ENCODE measurements around the gene OR2S2. TPM values are rescaled to one million over a fixed set of nuclear protein-coding genes. Genes with fewer than 3 reads are reported as not detected.
"Not testable (repeated sequence)": the region's sequence is repeated elsewhere in the genome, so short reads cannot be mapped to it uniquely, and the experiment has no call there.

The OR2S2 gene
- total RNA-seq, 4 donors from 2014 or later: not detected

DNA sequence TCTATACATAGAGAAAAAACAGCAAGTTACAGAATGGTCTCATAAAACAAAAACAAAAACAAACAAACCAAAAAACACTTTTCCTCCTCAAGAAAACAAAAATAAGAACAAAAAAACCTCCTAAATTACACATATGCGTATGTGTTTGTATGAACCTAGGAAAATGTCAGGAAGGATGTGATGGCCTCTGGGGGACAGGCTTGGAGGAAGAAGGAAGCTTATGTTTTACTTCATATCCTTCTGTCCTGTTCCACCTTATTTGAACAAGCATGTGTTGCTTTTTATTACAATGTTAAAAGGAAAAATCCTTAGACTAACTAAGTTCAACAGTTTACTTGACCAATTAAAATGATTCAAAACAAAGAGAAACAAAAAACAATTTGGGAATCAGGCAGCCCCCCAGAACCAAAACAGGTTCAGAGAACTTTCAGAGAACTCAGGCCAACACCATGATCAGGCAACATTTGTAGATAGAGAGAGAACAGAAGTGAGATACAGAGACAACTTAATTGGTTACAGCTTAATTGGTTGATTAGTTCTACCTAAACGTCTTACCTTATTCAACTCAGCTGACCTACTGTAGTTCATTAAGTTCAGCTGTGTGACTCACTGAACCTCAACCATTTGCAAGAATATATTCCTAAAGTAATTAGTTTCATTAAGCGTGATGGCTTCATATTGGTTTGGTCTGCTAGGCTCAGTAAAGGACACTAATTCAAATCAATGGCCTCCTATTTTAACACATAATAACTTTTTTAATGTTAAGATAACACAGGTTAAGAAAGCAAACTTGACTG is 38.5 kb downstream of the OR2S2 start:
- TF ChIP-seq POLR2A (IDR thresholded peaks at IDR 0.05): no peak
- TF ChIP-seq, protein P1, sequence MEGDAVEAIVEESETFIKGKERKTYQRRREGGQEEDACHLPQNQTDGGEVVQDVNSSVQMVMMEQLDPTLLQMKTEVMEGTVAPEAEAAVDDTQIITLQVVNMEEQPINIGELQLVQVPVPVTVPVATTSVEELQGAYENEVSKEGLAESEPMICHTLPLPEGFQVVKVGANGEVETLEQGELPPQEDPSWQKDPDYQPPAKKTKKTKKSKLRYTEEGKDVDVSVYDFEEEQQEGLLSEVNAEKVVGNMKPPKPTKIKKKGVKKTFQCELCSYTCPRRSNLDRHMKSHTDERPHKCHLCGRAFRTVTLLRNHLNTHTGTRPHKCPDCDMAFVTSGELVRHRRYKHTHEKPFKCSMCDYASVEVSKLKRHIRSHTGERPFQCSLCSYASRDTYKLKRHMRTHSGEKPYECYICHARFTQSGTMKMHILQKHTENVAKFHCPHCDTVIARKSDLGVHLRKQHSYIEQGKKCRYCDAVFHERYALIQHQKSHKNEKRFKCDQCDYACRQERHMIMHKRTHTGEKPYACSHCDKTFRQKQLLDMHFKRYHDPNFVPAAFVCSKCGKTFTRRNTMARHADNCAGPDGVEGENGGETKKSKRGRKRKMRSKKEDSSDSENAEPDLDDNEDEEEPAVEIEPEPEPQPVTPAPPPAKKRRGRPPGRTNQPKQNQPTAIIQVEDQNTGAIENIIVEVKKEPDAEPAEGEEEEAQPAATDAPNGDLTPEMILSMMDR (IDR thresholded peaks at IDR 0.05): no peak
- no peak for DNase-seq (ENCODE audit: low spot score in 2 of 2)
- intact Hi-C loops (cut with DNase I; ENCODE audit: low total_unique reads): no loop called here
- no peak overlapping the region for H3K4me3 ChIP-seq (ENCODE audit: low read depth, poor library complexity, severe bottlenecking)
- 59 to 71% methylated on average over 3 of the region's 3 CpGs for WGBS, 2 donors

DNA sequence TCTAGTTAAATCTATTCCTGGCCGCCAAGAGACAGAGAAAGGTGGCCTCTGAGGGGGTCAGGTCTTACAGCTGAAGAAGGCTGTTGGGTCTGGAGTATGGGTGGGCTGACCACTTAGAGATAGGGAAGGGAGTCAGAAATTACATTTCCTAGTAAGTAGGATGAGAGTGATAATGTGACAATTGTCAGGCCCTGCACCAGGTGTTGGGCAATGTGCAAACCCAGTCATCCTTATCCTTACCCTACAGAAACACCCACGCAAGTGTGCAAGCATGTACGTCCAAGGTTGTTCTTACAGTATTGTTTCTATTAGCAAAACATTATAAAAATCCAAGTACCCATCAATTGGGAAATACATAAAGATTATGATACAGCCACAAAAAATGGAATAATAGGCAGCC is 39.2 kb downstream of the OR2S2 start:
- 89 to 91% methylated on average over 3 of the region's 3 CpGs for WGBS, 2 donors
- TF ChIP-seq POLR2A (IDR thresholded peaks at IDR 0.05): no peak
- TF ChIP-seq, protein P1 (IDR thresholded peaks at IDR 0.05): no peak
- H3K4me3 ChIP-seq (ENCODE audit: low read depth, poor library complexity, severe bottlenecking): no peak overlapping the region
- intact Hi-C loops (cut with DNase I; ENCODE audit: low total_unique reads): no loop called here
- DNase-seq (ENCODE audit: low spot score in 2 of 2): no peak

DNA sequence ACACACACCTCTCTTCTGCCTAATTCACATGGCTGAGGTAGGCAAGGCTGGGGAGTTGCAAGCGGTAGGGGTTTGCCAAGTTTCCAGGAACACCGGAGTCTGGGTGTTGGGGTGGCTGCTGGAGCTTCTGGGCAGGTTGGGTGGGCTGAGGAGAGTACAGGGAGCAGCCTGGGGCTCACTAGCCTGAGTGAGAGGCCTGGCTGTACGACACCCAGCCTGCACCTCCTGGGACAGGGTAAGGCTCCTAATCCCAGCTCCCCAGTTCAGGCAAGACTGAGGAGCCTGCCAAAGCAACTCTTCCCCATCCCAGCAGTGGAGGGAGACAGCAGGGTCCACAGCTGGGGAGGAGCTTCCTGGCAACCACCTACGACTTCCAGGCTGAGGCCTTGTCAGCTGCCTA is 40.7 kb downstream of the OR2S2 start:
- intact Hi-C loops (cut with DNase I; ENCODE audit: low total_unique reads): no loop called here
- WGBS, 2 donors: 79 to 87% methylated on average over 3 of the region's 4 CpGs
- no peak overlapping the region for H3K4me3 ChIP-seq (ENCODE audit: low read depth, poor library complexity, severe bottlenecking)
- DNase-seq (ENCODE audit: low spot score in 2 of 2): no peak
- TF ChIP-seq POLR2A (IDR thresholded peaks at IDR 0.05): no peak
- TF ChIP-seq, protein P1 (IDR thresholded peaks at IDR 0.05): no peak

DNA sequence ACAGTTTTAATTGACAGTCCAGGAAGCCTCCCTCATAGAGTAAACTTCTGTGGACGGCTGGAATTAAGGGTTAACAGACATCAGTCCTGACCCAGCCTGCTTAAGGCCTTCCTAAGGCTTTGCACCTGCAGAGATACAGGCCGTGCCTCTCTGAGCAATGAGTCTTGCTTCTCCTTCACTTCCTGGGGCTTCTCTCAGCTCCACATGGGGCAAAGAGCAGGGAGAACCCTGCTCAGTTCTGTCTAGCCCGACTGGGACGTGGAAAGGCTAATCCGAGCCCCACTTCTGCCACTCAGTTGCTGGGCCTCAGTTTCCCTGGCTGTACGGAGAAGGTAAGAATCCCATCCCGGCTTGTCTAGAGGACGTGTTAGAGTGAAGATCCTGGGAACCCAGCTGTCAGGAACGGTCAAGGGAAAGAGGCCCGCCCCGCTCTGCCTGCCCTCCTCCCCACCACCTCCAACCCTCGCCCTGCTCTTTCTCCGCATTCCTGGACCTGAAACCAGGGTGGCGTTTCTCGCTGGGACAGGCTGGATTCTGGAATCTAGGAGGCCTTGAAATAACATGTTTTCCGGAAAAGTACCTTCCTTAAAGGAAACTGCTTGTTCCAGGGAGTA is 42.2 kb downstream of the OR2S2 start:
- WGBS, 2 donors: 72 to 86% methylated on average over 16 of the region's 16 CpGs
- TF ChIP-seq, protein P1 (IDR thresholded peaks at IDR 0.05): no peak
- TF ChIP-seq POLR2A (IDR thresholded peaks at IDR 0.05): no peak

DNA sequence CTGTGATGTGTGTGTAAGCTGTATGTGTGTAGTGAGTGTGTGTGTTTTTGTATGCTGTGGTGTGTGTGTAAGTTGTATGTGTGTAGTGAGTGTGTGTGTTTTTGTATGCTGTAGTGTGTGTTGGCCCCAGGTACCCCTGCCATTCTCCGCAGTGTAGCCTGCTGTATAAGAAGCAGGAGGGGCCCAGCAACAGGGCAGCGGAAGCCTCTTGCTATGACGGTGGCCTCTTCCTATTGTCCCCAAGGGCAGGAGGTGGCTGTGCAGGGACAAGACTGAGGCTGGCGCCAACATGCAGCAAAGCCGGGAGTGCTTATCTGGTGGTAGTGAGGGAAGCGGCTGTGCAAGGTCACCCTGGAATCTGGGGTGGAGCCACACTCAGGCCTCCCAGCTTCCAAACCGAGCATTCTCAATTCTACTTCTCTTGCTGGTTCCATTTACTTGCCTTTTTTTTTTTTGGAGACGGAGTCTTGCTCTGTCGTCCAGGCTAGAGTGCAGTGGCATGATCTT is 43.6 kb downstream of the OR2S2 start:
- WGBS, 2 donors: 19 to 30% methylated on average over 9 of the region's 9 CpGs
- DNase-seq (ENCODE audit: low spot score in 2 of 2): peak in 1 of 2 donors; percentile 84
- no peak for TF ChIP-seq POLR2A (IDR thresholded peaks at IDR 0.05)
- TF ChIP-seq, protein P1 (IDR thresholded peaks at IDR 0.05): no peak
- intact Hi-C loops (cut with DNase I; ENCODE audit: low total_unique reads): no loop called here
- H3K4me3 ChIP-seq (ENCODE audit: low read depth, poor library complexity, severe bottlenecking): no peak overlapping the region

More for the DNA sequence above, 42.2 kb downstream of the OR2S2 start:
- DNase-seq (ENCODE audit: low spot score in 2 of 2): no peak
- H3K4me3 ChIP-seq (ENCODE audit: low read depth, poor library complexity, severe bottlenecking): no peak overlapping the region
- intact Hi-C loops (cut with DNase I; ENCODE audit: low total_unique reads): no loop called here

DNA sequence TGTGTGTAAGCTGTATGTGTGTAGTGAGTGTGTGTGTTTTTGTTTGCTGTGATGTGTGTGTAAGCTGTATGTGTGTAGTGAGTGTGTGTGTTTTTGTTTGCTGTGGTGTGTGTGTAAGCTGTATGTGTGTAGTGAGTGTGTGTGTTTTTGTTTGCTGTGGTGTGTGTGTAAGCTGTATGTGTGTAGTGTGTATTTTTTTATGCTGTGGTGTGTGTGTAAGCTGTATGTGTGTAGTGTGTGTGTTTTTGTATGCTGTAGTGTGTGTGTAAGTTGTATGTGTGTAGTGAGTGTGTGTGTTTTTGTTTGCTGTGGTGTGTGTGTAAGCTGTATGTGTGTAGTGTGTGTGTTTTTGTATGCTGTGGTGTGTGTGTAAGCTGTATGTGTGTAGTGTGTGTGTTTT is 44.5 kb downstream of the OR2S2 start:
- H3K4me3 ChIP-seq (ENCODE audit: low read depth, poor library complexity, severe bottlenecking); intact Hi-C loops (cut with DNase I; ENCODE audit: low total_unique reads); DNase-seq (ENCODE audit: low spot score in 2 of 2): not testable (repeated sequence)

All from lower leg skin (tissue), 4 donors.